ENCODE results near the gene GALK1.
"Not testable (repeated sequence)": the region's sequence is repeated elsewhere in the genome, so short reads cannot be mapped to it uniquely, and the experiment has no call there.

GALK1 gene

DNA sequence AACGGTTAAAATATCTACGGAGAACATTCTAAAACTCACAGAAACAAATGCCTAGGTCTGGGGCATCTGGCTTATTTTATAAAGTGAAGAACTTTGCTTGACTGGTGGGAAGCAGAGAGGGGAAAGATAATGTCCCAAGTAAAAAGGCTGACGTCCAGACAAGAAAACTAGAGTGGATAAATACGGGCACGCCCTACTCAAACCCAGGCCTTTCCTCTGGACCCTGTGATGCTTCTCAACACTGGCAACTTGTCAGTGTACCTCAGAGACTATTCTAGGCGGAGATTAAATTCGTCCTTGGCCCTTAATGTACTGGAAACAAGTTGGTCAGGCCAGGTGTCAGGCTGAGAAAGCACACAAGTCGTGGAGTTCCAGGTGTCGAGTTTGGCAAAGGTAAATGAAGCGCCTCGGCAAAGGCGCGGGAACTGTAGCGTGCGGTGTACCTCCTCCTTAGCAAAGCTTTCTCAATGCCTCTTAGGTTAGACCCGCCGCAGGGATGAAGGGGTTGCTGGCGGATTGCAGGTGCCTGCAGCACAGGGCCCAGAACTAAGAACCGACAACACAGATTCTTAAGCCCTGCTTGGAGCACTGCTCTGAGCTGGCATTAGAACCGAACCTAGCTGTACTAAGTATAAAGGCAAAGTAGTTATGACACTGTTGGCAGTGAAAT, 18.9 kb upstream of the GALK1 start:
- DNase-seq, result no peak

DNA sequence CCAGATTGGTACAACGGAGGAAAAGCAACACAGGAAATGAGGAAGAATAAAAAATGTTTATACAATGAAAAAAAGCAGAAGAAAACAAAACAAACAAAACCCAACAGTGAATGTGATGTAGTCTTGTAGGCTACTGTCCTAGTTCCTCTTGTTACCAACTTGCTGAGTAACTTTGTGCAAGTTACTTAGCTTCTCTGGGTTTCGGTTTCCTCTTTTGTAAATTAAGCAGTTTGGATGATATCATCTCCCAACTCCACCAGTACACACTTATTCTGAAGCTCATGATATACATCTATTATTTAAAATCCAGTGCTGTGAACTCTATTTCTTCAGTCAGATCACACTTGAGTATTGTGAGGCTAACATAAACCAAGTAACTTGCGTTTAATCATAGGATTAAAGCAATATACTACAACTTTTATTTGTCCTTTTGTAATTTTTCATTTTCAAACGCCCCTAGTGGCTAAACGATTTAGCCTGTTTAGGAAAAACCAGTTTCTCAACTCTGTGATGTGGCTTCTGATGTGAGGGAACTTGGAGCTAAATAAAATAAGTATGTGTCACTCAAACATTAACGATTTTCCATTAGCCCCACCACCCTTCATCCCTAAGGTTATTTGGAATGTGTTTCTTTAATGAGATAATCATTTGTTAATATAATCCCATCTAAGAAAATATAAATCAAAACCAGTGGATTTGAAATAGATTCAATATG, 18.2 kb upstream of the GALK1 start:
- peak; percentile 73 for DNase-seq

GRCh38 chr17:75779987-75780889, 15.2 kb upstream of the GALK1 start:
- no peak for DNase-seq

GRCh38 chr17:75779250-75779986, 14.4 kb upstream of the GALK1 start:
- DNase-seq, result peak; percentile 99

GRCh38 chr17:75778861-75779249, 13.9 kb upstream of the GALK1 start:
- peak; percentile 86 for DNase-seq

GRCh38 chr17:75778066-75778860, 13.3 kb upstream of the GALK1 start:
- not testable (repeated sequence) for DNase-seq

DNA sequence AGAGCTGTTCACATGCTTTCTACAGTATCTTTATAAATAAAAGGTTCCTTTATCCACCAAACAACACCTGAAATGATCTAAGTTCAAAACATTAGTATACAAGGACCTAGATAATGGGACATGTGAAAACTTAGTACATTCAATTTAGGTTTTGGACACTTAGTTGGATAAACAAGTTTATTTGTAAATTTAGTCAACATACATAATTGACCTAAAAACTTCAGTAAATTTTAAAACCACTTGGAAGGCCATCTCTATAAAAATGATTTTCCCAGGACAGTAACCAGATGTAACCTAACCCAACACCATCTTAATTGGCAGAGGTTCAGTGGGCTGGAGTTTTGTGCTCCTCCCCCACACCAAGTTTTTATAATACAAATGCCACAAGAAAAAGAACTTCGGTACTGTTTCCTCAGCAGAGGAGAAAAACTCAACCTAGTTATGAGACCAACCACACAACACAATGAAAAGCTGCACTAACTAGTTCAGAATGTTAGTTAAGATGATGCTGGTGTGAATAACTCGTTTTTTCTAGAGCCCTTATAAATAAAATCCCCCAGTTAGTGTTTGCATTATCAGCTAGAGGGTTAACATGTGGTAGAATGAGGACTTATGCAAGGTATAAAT, 12.4 kb upstream of the GALK1 start:
- no peak for DNase-seq

GRCh38 chr17:75776386-75777295, 11.6 kb upstream of the GALK1 start:
- peak; percentile 51 for DNase-seq

DNA sequence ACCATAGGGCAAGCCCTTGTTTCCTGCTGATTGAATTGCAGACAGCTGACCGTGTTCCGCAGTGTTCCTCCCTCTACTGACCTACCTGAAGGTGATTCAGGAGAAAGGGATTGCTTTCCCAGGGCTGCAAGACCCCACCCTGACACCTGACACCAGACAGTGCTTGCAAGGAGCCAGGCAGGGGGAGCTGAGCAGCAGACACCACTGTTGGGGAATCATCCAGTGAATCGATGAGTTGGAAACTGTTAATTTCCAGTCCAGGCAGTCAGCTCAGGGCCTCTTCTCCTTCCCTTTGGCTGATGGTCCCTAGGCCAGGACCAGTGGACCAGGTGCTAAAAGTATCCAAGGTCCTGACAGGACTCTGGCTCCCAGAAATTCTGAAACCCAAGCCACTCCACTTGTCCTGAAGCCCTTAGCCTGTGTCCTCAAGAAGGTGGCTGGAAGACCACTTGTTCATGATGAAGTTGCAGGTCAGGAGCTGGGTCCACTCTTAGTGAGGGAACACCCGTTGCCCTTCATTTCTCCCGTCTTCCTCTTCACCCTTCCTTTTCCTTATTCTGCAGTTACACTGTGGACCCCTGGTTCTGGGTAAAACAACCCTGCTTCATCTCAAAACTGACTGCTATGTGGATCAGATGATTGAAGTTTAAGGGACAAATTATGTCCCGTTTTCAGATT, 10.1 kb upstream of the GALK1 start:
- DNase-seq, result no peak

DNA sequence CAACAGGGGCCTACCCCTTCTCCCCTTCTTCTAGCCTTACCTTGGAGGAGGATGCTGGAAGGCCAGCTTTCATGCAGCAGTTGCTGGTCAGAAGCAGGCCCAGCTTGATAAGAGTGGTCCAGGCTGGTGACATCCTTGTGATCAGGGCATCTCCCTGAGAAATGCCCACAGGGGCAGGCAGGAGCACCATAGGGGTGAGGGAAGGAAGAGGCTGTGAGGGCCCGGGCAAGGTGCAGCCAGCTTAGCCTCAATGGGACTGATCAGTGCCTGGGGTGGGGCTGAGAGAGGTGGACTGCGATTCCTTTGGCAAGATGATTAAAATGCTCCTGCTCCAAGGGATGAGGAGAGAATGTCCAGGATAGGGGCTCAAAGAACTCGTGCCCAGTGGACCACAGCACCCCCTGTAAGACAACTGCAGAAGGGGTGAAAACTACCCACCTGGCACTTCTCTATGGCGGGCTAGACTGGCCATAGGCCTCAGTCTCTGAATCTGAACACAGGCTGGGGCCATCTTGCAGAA, 9.5 kb upstream of the GALK1 start:
- DNase-seq, result no peak

DNA sequence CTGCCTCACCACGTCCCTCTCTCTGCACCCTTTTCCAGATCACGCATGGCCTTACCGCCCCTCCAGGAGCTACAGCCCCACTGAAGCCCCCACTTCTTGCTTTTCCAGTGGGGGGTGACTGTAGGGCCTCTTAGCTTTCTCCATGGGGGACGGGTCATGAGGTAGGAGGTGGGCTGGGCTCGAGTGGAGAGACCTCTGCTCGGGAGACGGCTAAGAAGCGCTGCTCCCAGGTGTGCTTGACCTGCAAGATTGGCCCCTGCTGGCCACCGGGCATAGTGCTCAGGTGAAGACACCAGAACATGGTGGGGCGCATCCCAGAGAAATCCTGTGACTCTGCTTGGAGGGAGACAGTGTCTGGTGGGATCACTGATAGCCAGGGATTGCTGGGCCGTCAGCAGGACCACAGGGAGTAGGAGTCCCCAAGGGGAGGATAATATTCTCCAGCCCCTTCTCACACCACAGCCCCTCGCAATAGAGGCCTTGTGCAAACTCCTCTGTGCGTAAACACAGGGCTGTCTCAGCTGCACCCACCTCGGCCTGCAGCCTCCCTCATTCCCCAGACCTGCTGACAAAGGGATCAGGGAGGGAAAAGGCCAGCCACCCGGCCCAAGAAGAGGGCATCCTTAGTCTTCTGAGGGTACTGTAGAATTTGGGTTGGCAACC, 8.9 kb upstream of the GALK1 start:
- no peak for DNase-seq

DNA sequence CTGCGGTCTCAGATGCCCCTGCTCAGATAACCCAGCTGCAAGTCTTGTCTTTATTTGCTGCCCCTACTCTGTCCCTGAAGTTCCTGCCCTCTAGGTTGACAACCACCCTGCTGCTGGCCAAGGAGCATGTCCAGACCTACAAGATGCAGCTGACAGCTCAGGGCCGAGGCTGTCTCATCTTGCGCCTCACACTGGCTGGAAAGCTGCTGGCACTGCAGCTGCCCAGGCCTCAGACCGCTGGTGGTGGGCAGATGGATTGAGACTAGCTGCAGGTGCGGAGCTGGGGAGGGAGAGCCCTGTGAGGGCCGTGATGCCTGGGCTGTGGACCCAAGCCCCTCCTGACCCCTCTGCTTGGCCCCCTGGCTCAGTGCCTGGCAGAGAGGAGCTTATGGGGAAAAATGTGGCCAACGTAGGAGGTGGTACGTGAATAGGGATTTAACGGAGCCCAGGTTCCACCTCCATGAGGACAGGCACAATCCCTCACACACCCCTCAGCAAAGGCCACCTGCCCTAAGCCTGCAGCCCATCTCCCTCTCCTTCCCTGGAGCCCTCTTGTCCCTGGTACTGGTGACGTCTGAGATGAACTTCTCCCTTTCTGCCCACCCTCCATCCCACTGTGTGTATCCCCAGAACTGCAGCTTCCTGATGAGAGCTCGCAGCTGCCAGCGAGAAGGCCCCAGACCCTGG, 8.3 kb upstream of the GALK1 start:
- DNase-seq, result no peak

- DNase-seq, result no peak
Measured at GRCh38 chr17:75771334-75772281, 6.6 kb upstream of the GALK1 start.

DNA sequence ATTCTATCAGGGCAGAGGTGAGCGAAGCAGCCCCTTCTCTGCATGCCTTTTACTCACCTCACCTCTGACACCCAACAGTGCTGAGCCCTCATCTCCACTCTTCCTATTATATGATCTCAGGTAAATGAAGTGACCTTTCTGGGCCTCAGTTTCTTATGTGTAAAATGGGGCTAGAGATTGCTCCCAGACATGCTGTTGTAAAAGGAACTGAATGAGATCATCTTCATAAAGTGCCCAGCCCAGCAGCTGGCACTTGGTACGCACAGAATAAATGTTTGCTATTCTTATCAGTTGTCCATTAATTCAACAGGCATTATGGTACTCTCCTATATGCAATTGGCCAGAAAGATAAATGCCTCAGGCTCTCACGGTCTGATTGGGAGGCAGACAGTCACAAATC, 4.5 kb upstream of the GALK1 start:
- DNase-seq, result no peak

DNA sequence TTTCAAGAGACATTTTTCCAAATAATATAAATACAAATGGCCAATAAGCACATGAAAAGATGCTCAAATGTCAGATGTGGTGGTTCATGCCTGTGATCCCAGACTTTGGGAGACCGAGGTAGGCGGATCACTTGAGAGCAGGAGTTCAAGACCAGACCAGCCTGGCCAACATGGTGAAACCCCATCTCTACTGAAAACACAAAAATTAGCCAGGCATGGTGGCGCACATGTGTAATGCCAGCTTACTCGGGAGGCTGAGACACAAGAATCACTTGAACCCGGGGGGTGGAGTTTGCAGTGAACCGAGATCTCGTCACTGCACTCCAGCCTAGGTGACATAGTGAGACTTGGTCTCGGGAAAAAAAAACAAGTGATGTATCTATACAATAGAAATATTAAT, 2.9 kb upstream of the GALK1 start:
- no peak for DNase-seq

DNA sequence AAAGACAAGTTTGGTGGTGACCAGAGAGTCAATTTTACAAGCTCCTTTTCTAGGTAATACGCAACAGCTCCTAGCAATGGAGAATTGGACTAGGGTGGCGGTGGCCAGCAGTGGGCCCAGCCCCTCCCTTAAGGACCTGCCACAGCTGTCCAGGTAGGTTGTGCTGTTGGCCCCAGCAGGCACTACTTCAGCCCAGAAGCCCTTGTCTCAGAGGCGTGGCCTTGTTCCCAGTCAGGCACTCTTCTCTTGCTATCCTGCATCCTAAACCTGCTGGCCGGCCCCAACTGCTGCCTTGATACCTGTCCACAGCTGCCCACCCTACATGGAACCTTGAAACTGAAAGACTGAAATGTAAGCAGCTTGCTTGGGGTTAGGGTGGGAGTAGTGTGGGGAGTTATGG, 989 bp upstream of the GALK1 start:
- no peak for DNase-seq

DNA sequence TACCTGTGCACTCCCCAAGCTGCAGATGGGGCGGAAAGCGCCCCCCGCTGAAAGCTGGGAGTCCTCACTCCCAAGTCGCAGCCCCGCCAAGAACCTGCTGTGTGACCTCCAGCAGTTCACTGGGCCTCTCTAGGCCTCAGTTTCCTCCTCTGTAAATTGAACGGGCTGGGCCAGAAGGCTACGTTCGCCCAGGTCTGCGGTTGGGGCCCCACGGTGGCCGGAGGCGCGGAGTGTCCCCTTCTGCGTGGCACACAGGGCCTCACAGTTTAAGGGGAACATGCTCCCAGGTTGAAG, 628 bp downstream of the GALK1 start:
- no peak for DNase-seq
